Panc1 (cell line): ENCODE results near the gene B3GLCT. TPM values are rescaled to one million over a fixed set of nuclear protein-coding genes. Genes with fewer than 3 reads are reported as not detected.

Experiments used
- ATAC-seq: fragments of 200-7000 bp; cut with Tn5 transposase; 2 replicates; pipeline ENCODE4 v1.9.1; 2020; ENCODE audit warnings: mild to moderate bottlenecking, moderate library complexity
- BruUV-seq: library from RNA; stranded (reverse); fragments of 400-500 nt; replicated peaks from 2 replicates; lab custom pipeline; 2021; lab: Mats Ljungman, UMichigan
- CTCF ChIA-PET: fragments of 300-600 bp; sonication (Branson Sonifier 250); formaldehyde crosslinking; loops from one replicate; lab custom pipeline; 2022; ENCODE audit warnings: antibody characterized with exemption; lab: Charles Lee
- POLR2A ChIA-PET: fragments of 300-600 bp; sonication (Branson Sonifier 250); formaldehyde crosslinking; loops from one replicate; lab custom pipeline; 2022; ENCODE audit warnings: antibody characterized with exemption; lab: Charles Lee
- DNase-seq: peaks from one replicate; pipeline ENCODE4 v3.0.0-alpha.2; 2010; ENCODE audit warnings: low read depth, low spot score
- H3K27ac ChIP-seq: 2 replicates; pipeline ENCODE4 v1.5.1; 2011; ENCODE audit warnings: mild to moderate bottlenecking, low read length, inconsistent platforms
- H3K27me3 ChIP-seq: fragments of 200-500 bp; sonication (Bioruptor generic); 2 replicates; pipeline ENCODE4 v1.6.0; 2014; ENCODE audit warnings: low read length, inconsistent platforms; ENCODE audit not compliant: control insufficient read depth, insufficient read depth
- H3K36me3 ChIP-seq: fragments of 200-500 bp; sonication (Bioruptor generic); 2 replicates; pipeline ENCODE4 v1.5.1; 2014; ENCODE audit warnings: inconsistent platforms, mild to moderate bottlenecking, low read length, moderate library complexity; ENCODE audit not compliant: control insufficient read depth, insufficient read depth
- H3K4me1 ChIP-seq: 2 replicates; pipeline ENCODE4 v1.5.1; 2011; ENCODE audit warnings: inconsistent platforms, mild to moderate bottlenecking, low read length, moderate library complexity; ENCODE audit not compliant: control insufficient read depth, insufficient read depth
- H3K4me3 ChIP-seq, 2 experiments: 2 replicates each; pipeline ENCODE4 v1.5.1; 2011 to 2012; ENCODE audit warnings: low read depth in 2 of 2, low read length in 2 of 2, mild to moderate bottlenecking in 2 of 2, inconsistent platforms in 1 of 2, moderate library complexity in 1 of 2
- H3K9me3 ChIP-seq: fragments of 200-500 bp; sonication (Bioruptor generic); 2 replicates; pipeline ENCODE4 v1.5.1; 2014; ENCODE audit warnings: low read depth, mild to moderate bottlenecking, inconsistent platforms, low read length, moderate library complexity; ENCODE audit not compliant: control insufficient read depth, insufficient read depth
- CTCF ChIP-seq: fragments of 450-650 bp; IDR thresholded peaks from 2 replicates; pipeline ENCODE4 v1.5.1; 2017; ENCODE audit warnings: mild to moderate bottlenecking
- POLR2AphosphoS5 ChIP-seq: IDR thresholded peaks from 2 replicates; pipeline ENCODE4 v1.6.1; 2012; ENCODE audit warnings: mild to moderate bottlenecking, low read depth, low read length, moderate library complexity
- REST ChIP-seq, 2 experiments: IDR thresholded peaks; 2 replicates each; pipeline ENCODE4 v1.6.1; 2011 to 2012; ENCODE audit warnings: low read depth in 2 of 2, control low read depth in 1 of 2, low read length in 1 of 2, mild to moderate bottlenecking in 1 of 2, moderate library complexity in 1 of 2; ENCODE audit not compliant: insufficient read depth in 1 of 2
- SIN3A ChIP-seq: IDR thresholded peaks from 2 replicates; pipeline ENCODE4 v1.6.1; 2012; ENCODE audit warnings: low read depth, mild to moderate bottlenecking, low read length, moderate library complexity, borderline replicate concordance; ENCODE audit not compliant: insufficient read depth
- TCF7L2 ChIP-seq: IDR thresholded peaks from 2 replicates; pipeline ENCODE4 v1.6.1; 2011; ENCODE audit warnings: mild to moderate bottlenecking, low read depth, low read length, inconsistent platforms
- in situ Hi-C: cut with HindIII; loops from 2 replicates; pipeline ENCODE4 v1.10.0; 2016; ENCODE audit warnings: low sequenced_read_pairs, low pct_unique_long_range_greater_than_20kb
- intact Hi-C: fragments of 100-400 bp; cut with micrococcal nuclease; formaldehyde crosslinking; loops from one replicate; pipeline ENCODE4 v1.10.0; 2022; ENCODE audit not compliant: unreplicated experiment
- total RNA-seq: library from RNA; stranded (reverse); gene quantifications from one replicate; pipeline ENCODE4 v1.2.1, GENCODE V29; 2021; ENCODE audit not compliant: unreplicated experiment

The B3GLCT gene
- total RNA-seq, 1 experiment from 2014 or later, result 16.5 TPM

GRCh38 chr13:31328549-31329235 lies 128.9 kb downstream of the B3GLCT start:
- Histone ChIP-seq H3K4me1 (no peaks in the 10 kb centered on the region), H3K27me3 (no peaks in the 10 kb centered on the region), H3K9me3 (no peaks in the 10 kb centered on the region), H3K4me3 (no peak overlapping the region), H3K36me3 (no peaks in the 10 kb centered on the region), H3K27ac (no peak overlapping the region)
- TF ChIP-seq REST (IDR thresholded peaks at IDR 0.05; ENCODE audit: insufficient read depth in 1 of 2, low read depth in 2 of 2, low read length in 1 of 2), result no peak
- TF ChIP-seq POLR2AphosphoS5, result no peak
- TF ChIP-seq TCF7L2, result no peak
- TF ChIP-seq CTCF, result no peak
- no peak for TF ChIP-seq SIN3A
- in situ Hi-C loops (no loop called here), intact Hi-C loops (no loop called here)
- ChIA-PET CTCF (no interaction called here), POLR2A (no interaction called here)
- ATAC-seq, result no peak
- DNase-seq, result no peak
- BruUV-seq, result no TSS peak

- Histone ChIP-seq H3K4me1 (no peaks in the 10 kb centered on the region), H3K36me3 (no peaks in the 10 kb centered on the region), H3K9me3 (no peaks in the 10 kb centered on the region), H3K4me3 (no peak overlapping the region), H3K27ac (no peak overlapping the region), H3K27me3 (no peaks in the 10 kb centered on the region)
- in situ Hi-C loops, result no loop called here
- intact Hi-C loops, result no loop called here
- no peak for ATAC-seq
- TF ChIP-seq SIN3A, result no peak
- TF ChIP-seq TCF7L2, result no peak
- TF ChIP-seq POLR2AphosphoS5, result no peak
- no peak for TF ChIP-seq REST (IDR thresholded peaks at IDR 0.05; ENCODE audit: insufficient read depth in 1 of 2, low read depth in 2 of 2, low read length in 1 of 2)
- no TSS peak for BruUV-seq
- CTCF ChIA-PET, result no interaction called here
- POLR2A ChIA-PET, result no interaction called here
- DNase-seq, result no peak
These were observed 130.5 kb downstream of the B3GLCT start for GRCh38 chr13:31330236-31330635.
